Prostate gland (tissue), 2 donors: ENCODE measurements around the gene YIPF2. TPM values are rescaled to one million over a fixed set of nuclear protein-coding genes. Genes with fewer than 3 reads are reported as not detected.

Experiments used
- DNase-seq: peaks from one replicate; pipeline ENCODE4 v3.0.0-alpha.2; 2019; ENCODE audit warnings: low spot score
- H3K27ac ChIP-seq, 2 donors: fragments of 200-600 bp; sonication (generic); 2 replicates each; pipeline ENCODE4 v1.5.1; 2017 to 2019
- H3K27me3 ChIP-seq: fragments of 200-600 bp; sonication (generic); replicated peaks from 2 replicates; pipeline ENCODE4 v1.5.1; 2019; ENCODE audit not compliant: insufficient read depth
- H3K36me3 ChIP-seq, 2 donors: fragments of 200-600 bp; sonication (generic); 1 replicate in 1 of 2; 2 replicates in 1 of 2; pipeline versions ENCODE4 v1.5.1 to v1.8.1; 2017 to 2019
- H3K4me1 ChIP-seq: fragments of 200-600 bp; sonication (generic); replicated peaks from 2 replicates; pipeline ENCODE4 v1.5.1; 2019
- H3K4me3 ChIP-seq, 2 donors: fragments of 200-600 bp; sonication (generic); 2 replicates each; pipeline ENCODE4 v1.5.1; 2017 to 2019
- H3K9me3 ChIP-seq: fragments of 200-600 bp; sonication (generic); 2 replicates; pipeline ENCODE4 v1.5.1; 2017
- CTCF ChIP-seq, 4 experiments: fragments of 200-600 bp in 2 of 4; fragments of 450-650 bp in 2 of 4; sonication (generic) in 2 of 4; IDR thresholded peaks; 1 replicate in 3 of 4; 2 replicates in 1 of 4; pipeline ENCODE4 v1.5.1; 2016 to 2019; ENCODE audit warnings: antibody characterized with exemption in 4 of 4, mild to moderate bottlenecking in 2 of 4, moderate library complexity in 2 of 4
- POLR2A ChIP-seq: fragments of 450-650 bp; IDR thresholded peaks from one replicate; pipeline ENCODE4 v1.6.1; 2016; ENCODE audit warnings: antibody characterized with exemption, mild to moderate bottlenecking
- POLR2AphosphoS5 ChIP-seq: sonication (generic); formaldehyde crosslinking; IDR thresholded peaks from one replicate; pipeline ENCODE4 v1.6.1; 2017; ENCODE audit warnings: antibody characterized with exemption
- WGBS: methylation state at CpG from one replicate; pipeline ENCODE4 v1.1.5; 2018; 5-methylcytosine and 5-hydroxymethylcytosine counted together
- intact Hi-C: fragments of 100-400 bp; cut with DNase I; formaldehyde crosslinking; loops from one replicate; pipeline ENCODE4 v1.14.2; 2022
- total RNA-seq, 2 donors: library from RNA; depleted of rRNA; stranded (reverse); fragments of >200 nt; gene quantifications; one replicate each; pipeline ENCODE4 v1.1.0, GENCODE V29; 2016

Gene YIPF2
- total RNA-seq, 2 donors from 2014 or later = 84.8 to 87.1 TPM

DNA sequence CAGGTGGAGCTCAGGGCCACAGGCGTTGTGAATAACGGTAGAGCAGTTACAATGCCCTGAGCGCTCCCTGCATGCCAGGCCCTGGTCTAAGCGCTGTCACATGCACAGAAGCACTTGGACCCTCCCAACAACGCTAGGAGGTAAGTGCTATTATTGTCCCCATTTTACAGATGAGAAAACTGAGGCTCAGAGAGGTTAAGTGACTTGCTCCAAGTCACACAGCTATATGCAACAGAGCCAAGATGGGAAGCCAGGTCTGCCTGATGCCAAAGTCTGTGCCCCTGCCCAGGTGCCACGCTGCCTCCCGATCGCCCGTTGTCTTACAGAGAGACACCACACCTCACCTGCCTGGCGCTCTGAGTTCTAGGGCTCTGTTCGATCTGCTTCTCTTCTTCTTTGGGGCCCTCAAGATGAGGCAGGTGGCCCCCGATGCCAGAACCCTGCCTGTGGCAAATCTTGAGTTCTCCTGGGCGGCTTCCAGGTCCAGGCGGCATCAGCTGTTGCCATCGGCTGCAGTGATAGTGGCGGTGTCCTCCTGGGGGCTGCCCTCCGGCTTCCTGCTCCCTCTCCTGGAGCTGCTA, 20.0 kb downstream of the YIPF2 start:
- intact Hi-C loops = no loop called here
- peaks cover 2 to 13% of the 10 kb centered on the region in 2 donors for H3K36me3 ChIP-seq
- no peak for DNase-seq

DNA sequence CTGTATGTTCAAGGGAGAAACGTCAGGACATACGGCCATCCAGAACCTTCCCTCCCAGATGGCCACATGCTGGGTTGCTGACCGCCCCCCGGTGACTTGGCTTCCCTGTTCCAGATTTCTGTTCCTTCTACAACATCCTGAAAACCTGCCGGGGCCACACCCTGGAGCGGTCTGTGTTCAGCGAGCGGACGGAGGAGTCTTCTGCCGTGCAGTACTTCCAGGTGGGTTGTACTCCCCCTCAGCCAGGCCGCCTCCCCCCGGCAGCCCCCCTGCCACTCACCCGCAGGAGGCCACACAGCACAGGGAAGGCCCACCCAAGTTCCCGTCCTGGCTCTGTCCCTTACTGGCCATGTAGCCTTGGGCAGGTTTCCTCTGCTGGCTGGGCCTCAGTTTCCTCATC, 20.5 kb downstream of the YIPF2 start:
- Histone ChIP-seq H3K4me1 (no peaks in the 10 kb centered on the region), H3K27ac (no peak overlapping the region), H3K36me3 (peaks cover 2 to 13% of the 10 kb centered on the region in 2 donors), H3K27me3 (no peaks in the 10 kb centered on the region), H3K9me3 (no peaks in the 10 kb centered on the region), H3K4me3 (no peak overlapping the region)
- intact Hi-C loops = no loop called here
- WGBS = 91% methylated on average over 13 of the region's 14 CpGs
- DNase-seq = no peak
- TF ChIP-seq CTCF (IDR thresholded peaks at IDR 0.05) (no peak), POLR2AphosphoS5 (no peak), POLR2A (no peak)

More for the DNA sequence above, 20.0 kb downstream of the YIPF2 start:
- Histone ChIP-seq H3K27me3 (no peaks in the 10 kb centered on the region), H3K27ac (no peak overlapping the region), H3K9me3 (no peaks in the 10 kb centered on the region), H3K4me3 (no peak overlapping the region), H3K4me1 (no peaks in the 10 kb centered on the region)
- WGBS = 96% methylated on average over 17 of the region's 17 CpGs
- TF ChIP-seq CTCF (IDR thresholded peaks at IDR 0.05) = no peak
- no peak for TF ChIP-seq POLR2AphosphoS5
- no peak for TF ChIP-seq POLR2A

GRCh38 chr19:10899151-10899653, 29.2 kb downstream of the YIPF2 start:
- peak; percentile 66 for DNase-seq
- no peaks in the 10 kb centered on the region for H3K36me3 ChIP-seq
- no peaks in the 10 kb centered on the region for H3K9me3 ChIP-seq
- intact Hi-C loops = no loop called here
- H3K27ac ChIP-seq = peak overlapping the region; percentile 61 to 72
- no peaks in the 10 kb centered on the region for H3K27me3 ChIP-seq
- no peak overlapping the region for H3K4me3 ChIP-seq
- H3K4me1 ChIP-seq = peaks cover 4% of the 10 kb centered on the region
- WGBS = 34% methylated on average over 7 of the region's 10 CpGs
- TF ChIP-seq POLR2AphosphoS5 = peak; percentile 10
- no peak for TF ChIP-seq POLR2A

GRCh38 chr19:10898633-10899032, 29.8 kb downstream of the YIPF2 start:
- H3K36me3 ChIP-seq = no peaks in the 10 kb centered on the region
- WGBS = 53% methylated on average over 8 of the region's 10 CpGs
- no peak overlapping the region for H3K4me3 ChIP-seq
- H3K9me3 ChIP-seq = no peaks in the 10 kb centered on the region
- no peaks in the 10 kb centered on the region for H3K27me3 ChIP-seq
- DNase-seq = no peak
- TF ChIP-seq CTCF (IDR thresholded peaks at IDR 0.05) (no peak), POLR2AphosphoS5 (no peak), POLR2A (no peak)
- intact Hi-C loops = no loop called here
- H3K27ac ChIP-seq = peak overlapping the region in 1 of 2 donors; percentile 72
- H3K4me1 ChIP-seq = peaks cover 4% of the 10 kb centered on the region

DNA sequence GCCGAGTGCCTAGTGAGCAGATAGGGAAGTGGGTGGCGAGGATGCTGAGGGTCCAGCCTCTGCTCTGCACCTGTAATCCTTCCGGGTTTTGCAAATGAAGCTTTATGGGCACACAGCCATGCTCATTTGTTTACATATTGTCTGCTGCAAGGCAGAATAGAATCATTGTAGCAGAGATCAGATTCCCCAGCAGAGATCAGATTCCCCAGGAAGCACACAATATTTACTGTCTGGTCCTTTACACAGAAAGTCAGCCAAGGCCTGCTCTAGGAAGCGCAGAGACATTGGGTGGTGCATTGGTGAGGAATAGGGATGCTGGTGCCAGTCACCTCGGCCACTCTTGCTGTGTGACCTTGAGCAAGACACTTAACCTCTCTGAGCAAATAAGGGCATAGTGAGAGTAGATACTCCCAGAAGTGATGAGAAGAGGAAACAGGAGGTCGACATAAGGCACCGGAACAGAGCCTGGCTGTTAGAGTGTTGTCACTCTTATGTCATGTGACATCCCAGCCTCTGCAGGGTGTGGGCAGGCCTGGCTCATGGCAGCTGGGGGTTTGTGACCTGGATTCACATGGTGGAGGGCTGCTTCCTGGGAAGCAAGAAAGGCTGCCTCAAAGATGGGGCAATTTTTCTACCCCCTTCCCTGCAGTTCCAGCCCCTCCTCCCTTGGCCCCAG, 31.4 kb downstream of the YIPF2 start:
- 31% methylated on average over 7 of the region's 7 CpGs for WGBS
- no peaks in the 10 kb centered on the region for H3K27me3 ChIP-seq
- peaks cover 6% of the 10 kb centered on the region for H3K4me1 ChIP-seq
- intact Hi-C loops = no loop called here
- H3K4me3 ChIP-seq = no peak overlapping the region
- peak; percentile 71 for DNase-seq
- H3K36me3 ChIP-seq = no peaks in the 10 kb centered on the region
- H3K27ac ChIP-seq = peak overlapping the region; percentile 17 to 43
- peak in 1 of 4 experiments; percentile 2 for TF ChIP-seq CTCF (IDR thresholded peaks at IDR 0.05)
- no peak for TF ChIP-seq POLR2A
- TF ChIP-seq POLR2AphosphoS5 = peak; percentile 72
- H3K9me3 ChIP-seq = no peaks in the 10 kb centered on the region
